H1 (cell line): ENCODE measurements around the gene ERI3. TPM values are rescaled to one million over a fixed set of nuclear protein-coding genes. Genes with fewer than 3 reads are reported as not detected.

Source experiments
- CTCF ChIA-PET: fragments of 300-600 bp; sonication (Branson Sonifier 250); formaldehyde crosslinking; loops from one replicate; lab custom pipeline; 2021; ENCODE audit not compliant: partially characterized antibody; lab: Charles Lee
- POLR2A ChIA-PET: fragments of 300-600 bp; sonication (Branson Sonifier 250); formaldehyde crosslinking; loops from one replicate; lab custom pipeline; 2021; ENCODE audit warnings: inconsistent platforms; ENCODE audit not compliant: partially characterized antibody; lab: Charles Lee
- DNase-seq, 2 experiments: peaks; one replicate each; pipeline versions ENCODE4 v3.0.0 to v3.0.0-alpha.2; 2010 to 2022; ENCODE audit warnings: low spot score in 2 of 2, low read depth in 1 of 2, mixed read lengths in 1 of 2
- FAIRE-seq: peaks from 2 replicates; lab custom pipeline; 2011; peaks lifted over from hg19 to GRCh38; lab: Jason Lieb, UNC
- H2AFZ ChIP-seq: 2 replicates; pipeline ENCODE4 v1.8.1; 2012; ENCODE audit warnings: low read length, inconsistent platforms
- H2AK5ac ChIP-seq: 2 replicates; pipeline ENCODE4 v1.6.1; 2013; ENCODE audit warnings: low read depth, low read length
- H2BK120ac ChIP-seq: replicated peaks from 2 replicates; pipeline ENCODE3; 2013; ENCODE audit warnings: low read depth, low read length, inconsistent platforms
- H2BK12ac ChIP-seq: 2 replicates; pipeline ENCODE4 v1.6.1; 2013; ENCODE audit warnings: low read depth, low read length
- H2BK15ac ChIP-seq: 2 replicates; pipeline ENCODE4 v1.6.1; 2013; ENCODE audit warnings: low read length
- H2BK20ac ChIP-seq: 2 replicates; pipeline ENCODE4 v1.6.1; 2013; ENCODE audit warnings: low read length
- H2BK5ac ChIP-seq: 2 replicates; pipeline ENCODE4 v1.6.1; 2013; ENCODE audit warnings: low read depth, low read length
- H3K14ac ChIP-seq: 2 replicates; pipeline ENCODE4 v1.6.1; 2013; ENCODE audit warnings: inconsistent platforms; ENCODE audit not compliant: insufficient read length
- H3K18ac ChIP-seq: 2 replicates; pipeline ENCODE4 v1.6.1; 2013; ENCODE audit warnings: low read length; ENCODE audit errors: extremely low read depth
- H3K23ac ChIP-seq: 2 replicates; pipeline ENCODE4 v1.6.1; 2013; ENCODE audit warnings: inconsistent platforms; ENCODE audit not compliant: insufficient read length
- H3K23me2 ChIP-seq: 2 replicates; pipeline ENCODE4 v1.6.1; 2013; ENCODE audit warnings: low read depth, low read length
- H3K27ac ChIP-seq: 2 replicates; pipeline ENCODE4 v1.6.1; 2011; ENCODE audit warnings: low read depth, low read length, inconsistent platforms
- H3K27me3 ChIP-seq, 4 experiments: replicated peaks in 1 of 4; 1 replicate in 1 of 4; 2 replicates in 3 of 4; pipeline versions ENCODE4 v1.6.1 to v1.8.1; 2011 to 2013; ENCODE audit warnings: low read length in 3 of 4, mild to moderate bottlenecking in 3 of 4, inconsistent platforms in 2 of 4, mixed read lengths in 2 of 4, moderate library complexity in 1 of 4; ENCODE audit not compliant: control insufficient read depth in 3 of 4, insufficient read depth in 3 of 4; ENCODE audit errors: extremely low read depth in 1 of 4
- H3K36me3 ChIP-seq, 4 experiments: 2 replicates each; pipeline versions ENCODE4 v1.6.1 to v1.8.1; 2011 to 2013; ENCODE audit warnings: mild to moderate bottlenecking in 4 of 4, low read length in 3 of 4, moderate library complexity in 2 of 4, control low read depth in 1 of 4, inconsistent platforms in 1 of 4; ENCODE audit not compliant: insufficient read depth in 4 of 4, control insufficient read depth in 2 of 4
- H3K4ac ChIP-seq: replicated peaks from 2 replicates; pipeline ENCODE3; 2013; ENCODE audit warnings: low read length, low read depth, mixed read lengths, inconsistent platforms; ENCODE audit not compliant: insufficient read length
- H3K4me1 ChIP-seq, 4 experiments: replicated peaks in 1 of 4; 1 replicate in 1 of 4; 2 replicates in 3 of 4; pipeline versions ENCODE4 v1.6.1 to v1.8.1; 2011 to 2013; ENCODE audit warnings: low read length in 3 of 4, inconsistent platforms in 2 of 4, mixed read lengths in 1 of 4; ENCODE audit not compliant: insufficient read depth in 4 of 4, control insufficient read depth in 3 of 4
- H3K4me2 ChIP-seq, 2 experiments: 2 replicates each; pipeline versions ENCODE4 v1.6.1 to v1.8.1; 2011 to 2013; ENCODE audit warnings: low read depth in 2 of 2, low read length in 2 of 2, control low read depth in 1 of 2, inconsistent platforms in 1 of 2, mild to moderate bottlenecking in 1 of 2; ENCODE audit not compliant: insufficient read depth in 1 of 2
- H3K4me3 ChIP-seq, 4 experiments: fragments of 200-600, 300-600 bp in 1 of 4; sonication (generic), shearing (Covaris generic), sonication (Bioruptor Twin) in 1 of 4; 2 replicates each; pipeline versions ENCODE4 v1.5.1 to v1.8.1; 2011 to 2016; ENCODE audit warnings: low read length in 4 of 4, low read depth in 3 of 4, control low read depth in 2 of 4, inconsistent platforms in 2 of 4, mild to moderate bottlenecking in 2 of 4, mixed read lengths in 1 of 4, moderate library complexity in 1 of 4; ENCODE audit not compliant: insufficient read depth in 2 of 4; ENCODE audit errors: extremely low read depth in 1 of 4
- H3K56ac ChIP-seq: replicated peaks from 2 replicates; pipeline ENCODE3; 2013; ENCODE audit warnings: low read depth, mild to moderate bottlenecking, mixed read lengths, low read length, inconsistent platforms; ENCODE audit not compliant: insufficient read length
- H3K79me1 ChIP-seq: 2 replicates; pipeline ENCODE4 v1.6.1; 2013; ENCODE audit warnings: low read depth, low read length, control low read depth
- H3K79me2 ChIP-seq, 2 experiments: 2 replicates each; pipeline versions ENCODE4 v1.6.1 to v1.8.1; 2012 to 2013; ENCODE audit warnings: low read length in 2 of 2, mild to moderate bottlenecking in 2 of 2, inconsistent platforms in 1 of 2; ENCODE audit not compliant: insufficient read depth in 2 of 2, control insufficient read depth in 1 of 2
- H3K9ac ChIP-seq, 4 experiments: replicated peaks in 1 of 4; 1 replicate in 1 of 4; 2 replicates in 3 of 4; pipeline versions ENCODE4 v1.6.1 to v1.8.1; 2011 to 2013; ENCODE audit warnings: low read depth in 3 of 4, low read length in 3 of 4, control low read depth in 2 of 4, mild to moderate bottlenecking in 2 of 4, moderate library complexity in 2 of 4, inconsistent platforms in 1 of 4; ENCODE audit errors: extremely low read depth in 1 of 4
- H3K9me3 ChIP-seq, 2 experiments: 2 replicates each; pipeline versions ENCODE4 v1.6.1 to v1.8.1; 2012 to 2013; ENCODE audit warnings: mild to moderate bottlenecking in 2 of 2, moderate library complexity in 2 of 2, control low read depth in 1 of 2, inconsistent platforms in 1 of 2, low read depth in 1 of 2, low read length in 1 of 2, mixed read lengths in 1 of 2; ENCODE audit not compliant: insufficient read depth in 2 of 2
- H4K20me1 ChIP-seq, 2 experiments: replicated peaks in 1 of 2; 2 replicates each; pipeline versions ENCODE3 to v1.8.1; 2011 to 2013; ENCODE audit warnings: inconsistent platforms in 2 of 2, low read length in 2 of 2, mild to moderate bottlenecking in 1 of 2; ENCODE audit not compliant: insufficient read depth in 2 of 2, control insufficient read depth in 1 of 2
- H4K5ac ChIP-seq: 2 replicates; pipeline ENCODE4 v1.6.1; 2013; ENCODE audit warnings: low read length, low read depth, mixed read lengths, inconsistent platforms; ENCODE audit not compliant: insufficient read length
- H4K8ac ChIP-seq: 2 replicates; pipeline ENCODE4 v1.8.0; 2013; ENCODE audit warnings: mild to moderate bottlenecking, moderate library complexity, low read length, inconsistent platforms; ENCODE audit not compliant: insufficient read depth; ENCODE audit errors: extremely low read depth
- H4K91ac ChIP-seq: replicated peaks from 2 replicates; pipeline ENCODE3; 2013; ENCODE audit warnings: low read length, mixed read lengths, inconsistent platforms; ENCODE audit not compliant: insufficient read length
- CHD1 ChIP-seq: IDR thresholded peaks from 2 replicates; pipeline ENCODE4 v1.6.1; 2012; ENCODE audit warnings: low read depth, low read length, improper control_type of control experiment
- CTBP2 ChIP-seq: IDR thresholded peaks from 2 replicates; pipeline ENCODE4 v1.7.0; 2011; ENCODE audit warnings: borderline replicate concordance, mild to moderate bottlenecking, moderate library complexity, mixed read lengths, low read length; ENCODE audit not compliant: insufficient read depth, insufficient read length
- EGR1 ChIP-seq: IDR thresholded peaks from 2 replicates; pipeline ENCODE4 v1.6.1; 2011; ENCODE audit warnings: low read depth, low read length, borderline replicate concordance
- GABPA ChIP-seq: IDR thresholded peaks from 2 replicates; pipeline ENCODE4 v1.6.1; 2011; ENCODE audit warnings: mild to moderate bottlenecking, low read length, moderate library complexity, borderline replicate concordance; ENCODE audit not compliant: insufficient read depth
- GTF2F1 ChIP-seq: IDR thresholded peaks from 2 replicates; pipeline ENCODE4 v1.6.1; 2012; ENCODE audit warnings: low read depth, low read length, improper control_type of control experiment, borderline replicate concordance
- JUND ChIP-seq: IDR thresholded peaks from 2 replicates; pipeline ENCODE4 v1.6.1; 2011; ENCODE audit warnings: mild to moderate bottlenecking, improper control_type of control experiment, low read length
- KDM1A ChIP-seq: fragments of 200-600, 300-600 bp; sonication (generic); IDR thresholded peaks from 2 replicates; pipeline ENCODE4 v1.7.1; 2016; ENCODE audit warnings: mild to moderate bottlenecking, low read length, borderline replicate concordance
- KDM4A ChIP-seq: IDR thresholded peaks from one replicate; pipeline ENCODE4 v1.7.1; 2012; ENCODE audit warnings: low read depth, mild to moderate bottlenecking, moderate library complexity, low read length, inconsistent platforms; ENCODE audit not compliant: severe bottlenecking
- MAFK ChIP-seq: IDR thresholded peaks from 2 replicates; pipeline ENCODE4 v1.6.1; 2012; ENCODE audit warnings: low read depth, mild to moderate bottlenecking, improper control_type of control experiment, low read length
- NANOG ChIP-seq: IDR thresholded peaks from 2 replicates; pipeline ENCODE4 v1.6.1; 2011; ENCODE audit warnings: low read length, low read depth, mild to moderate bottlenecking, inconsistent platforms; ENCODE audit not compliant: insufficient read depth, poor library complexity, severe bottlenecking
- SIX5 ChIP-seq: IDR thresholded peaks from 2 replicates; pipeline ENCODE4 v1.6.1; 2011; ENCODE audit warnings: mild to moderate bottlenecking, low read depth, low read length
- SRF ChIP-seq: IDR thresholded peaks from 2 replicates; pipeline ENCODE4 v1.6.1; 2011; ENCODE audit warnings: mild to moderate bottlenecking, low read depth, low read length, moderate library complexity
- TAF1 ChIP-seq: IDR thresholded peaks from 2 replicates; pipeline ENCODE4 v1.6.1; 2011; ENCODE audit warnings: mild to moderate bottlenecking, low read depth, low read length
- TCF12 ChIP-seq: IDR thresholded peaks from 2 replicates; pipeline ENCODE4 v1.6.1; 2011; ENCODE audit warnings: low read depth, mild to moderate bottlenecking, low read length
- WGBS, 2 experiments: shearing (Covaris generic) in 1 of 2; methylation state at CpG; one replicate each; pipeline versions ENCODE4 v1.1.6 to v1.1.7; 2013 to 2015; ENCODE audit warnings: low lambda C conversion rate in 2 of 2, mixed read lengths in 2 of 2, inconsistent platforms in 1 of 2, low coverage in 1 of 2, missing lambda C conversion rate in 1 of 2; ENCODE audit not compliant: insufficient replicate concordance in 2 of 2, insufficient coverage in 1 of 2, insufficient read length in 1 of 2; ENCODE audit errors: extremely low coverage in 1 of 2, missing lambda C conversion rate in 1 of 2; 5-methylcytosine and 5-hydroxymethylcytosine counted together
- polyA plus RNA-seq, 7 experiments: library from polyadenylated mRNA; depleted of rRNA in 3 of 7; stranded (reverse) in 5 of 7; unstranded in 2 of 7; fragments of >200 nt in 5 of 7; fragments of 200-250 nt in 2 of 7; gene quantifications; 1 replicate in 5 of 7; 2 replicates in 1 of 7; 4 replicates in 1 of 7; pipeline versions ENCODE4 v1.2.1 to v1.2.3, GENCODE V29; 2011 to 2013; ENCODE audit warnings: missing spikeins in 2 of 7, mixed read lengths in 2 of 7
- total RNA-seq: library from RNA; stranded (reverse); fragmentation: NEBNext Ultra II Directional; extraction: Animal tissue kit (Norgen Biotek cat#: 25700); gene quantifications from 2 replicates; pipeline ENCODE4 v1.2.1, GENCODE V29; 2021
- TF ChIP-seq, protein P1 (sequence below): IDR thresholded peaks from 2 replicates; pipeline ENCODE4 v1.6.1; 2012; ENCODE audit warnings: inconsistent platforms

The ERI3 gene
- total and polyA plus RNA-seq, 2 of the 8 experiments (the other 6 are each of a cell fraction or from before 2014, with no cell fraction given), result 81.1 to 199 TPM

DNA sequence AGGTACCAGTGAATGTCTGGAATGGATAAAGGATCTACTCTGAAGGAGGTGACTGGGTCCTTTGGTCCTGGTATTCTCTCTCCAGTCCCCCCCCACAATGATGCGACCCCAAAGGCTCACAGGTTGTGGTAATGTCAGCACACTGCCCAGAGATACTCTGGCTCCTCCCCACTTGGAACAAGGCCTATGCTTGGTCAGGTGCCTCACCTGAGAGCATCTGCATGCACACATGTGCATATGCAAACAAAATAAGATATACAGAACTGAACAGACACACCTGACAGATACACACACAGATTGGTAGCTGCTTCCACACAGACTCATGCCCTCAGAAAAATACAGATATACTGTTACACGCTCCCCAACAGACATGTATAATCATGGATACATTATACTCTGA lies 108.3 kb downstream of the ERI3 start:
- CTCF ChIA-PET, result interaction anchor here (0.6 to 4.2 kb wide), 7 partner anchors 9 to 224 kb away, joined by 3 to 20 read pairs (median 3); no protein-coding TSS in a partner anchor
- no peaks in the 10 kb centered on the region for H4K20me1 ChIP-seq
- H2BK15ac ChIP-seq, result no peak overlapping the region
- TF ChIP-seq TAF1, result no peak
- no peak for TF ChIP-seq TCF12
- TF ChIP-seq GTF2F1, result no peak
- TF ChIP-seq SRF, result no peak
- no peak for TF ChIP-seq GABPA
- TF ChIP-seq KDM4A, result no peak
- TF ChIP-seq CHD1, result no peak
- no peak for TF ChIP-seq SIX5
- TF ChIP-seq MAFK, result no peak
- TF ChIP-seq JUND, result no peak
- no peak for TF ChIP-seq CTBP2
- no peak for TF ChIP-seq KDM1A
- TF ChIP-seq, protein P1, sequence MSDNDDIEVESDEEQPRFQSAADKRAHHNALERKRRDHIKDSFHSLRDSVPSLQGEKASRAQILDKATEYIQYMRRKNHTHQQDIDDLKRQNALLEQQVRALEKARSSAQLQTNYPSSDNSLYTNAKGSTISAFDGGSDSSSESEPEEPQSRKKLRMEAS, result no peak
- TF ChIP-seq EGR1, result no peak
- no peak for TF ChIP-seq NANOG

More for the DNA sequence above, 108.3 kb downstream of the ERI3 start:
- H4K8ac ChIP-seq, result no peak overlapping the region
- H3K14ac ChIP-seq, result no peak overlapping the region
- POLR2A ChIA-PET, result no interaction called here
- peaks cover 2% of the 10 kb centered on the region for H3K79me1 ChIP-seq
- no peak overlapping the region for H2BK120ac ChIP-seq
- H2BK12ac ChIP-seq, result no peak overlapping the region
- no peak overlapping the region for H3K56ac ChIP-seq
- no peak overlapping the region for H4K91ac ChIP-seq
- H3K27ac ChIP-seq, result no peak overlapping the region
- no peak overlapping the region for H3K23ac ChIP-seq
- 0 out of 8 replicates have a peak, but pooled peaks cover 0 to 3% (median 0%) of the 10 kb centered on the region in 4 experiments for H3K36me3 ChIP-seq
- H3K4ac ChIP-seq, result no peak overlapping the region
- no peak overlapping the region for H3K4me2 ChIP-seq
- no peak overlapping the region for H4K5ac ChIP-seq
- FAIRE-seq (no peak), DNase-seq (no peak)
- H3K9me3 ChIP-seq, result no peaks in the 10 kb centered on the region
- H3K4me3 ChIP-seq, result no peak overlapping the region
- no peaks in the 10 kb centered on the region; the same call in 1 of the 2 replicates for H3K23me2 ChIP-seq
- H3K79me2 ChIP-seq, result no peaks in the 10 kb centered on the region
- WGBS, 2 experiments, result 98% methylated on average over 2 of the region's 2 CpGs; no CpG with 5 or more reads in 1 of the 2 experiments
- H2AK5ac ChIP-seq, result no peak overlapping the region
- H3K27me3 ChIP-seq, result no peaks in the 10 kb centered on the region
- H2BK5ac ChIP-seq, result no peak overlapping the region
- no peak overlapping the region for H2BK20ac ChIP-seq
- no peak overlapping the region for H3K9ac ChIP-seq
- H3K18ac ChIP-seq, result no peak overlapping the region
- no peak overlapping the region for H2AFZ ChIP-seq
- H3K4me1 ChIP-seq, result peaks cover 0 to 2% (median 1%) of the 10 kb centered on the region in 4 experiments; a peak in 3 of 7 replicates
